ENCODE data around the gene TIMM44.

The TIMM44 gene

DNA sequence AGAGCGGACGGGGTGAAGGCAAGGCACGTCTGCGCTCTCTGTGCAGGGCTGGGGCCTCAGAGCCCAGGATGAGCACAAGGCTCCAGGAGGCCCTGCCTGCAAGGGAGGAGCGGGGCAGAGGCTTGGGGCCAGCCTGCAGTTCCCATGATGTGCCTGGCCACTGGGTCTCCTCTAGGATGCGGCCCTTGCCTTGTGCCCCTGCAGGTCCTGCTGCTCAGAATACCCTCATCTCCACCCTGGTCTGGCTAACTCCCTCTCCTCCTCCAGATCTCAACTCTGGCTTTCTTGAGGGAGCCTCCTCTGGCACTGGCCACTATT is 34.2 kb upstream of the TIMM44 start:
- Histone ChIP-seq H3K36me3 (ENCODE audit: control insufficient read depth in 1 of 2, insufficient read depth in 2 of 2, low read length in 2 of 2) (peaks cover 22 to 84% of the 10 kb centered on the region in 2 donors), H3K4me1 (ENCODE audit: control insufficient read depth in 1 of 2, insufficient read depth in 2 of 2, low read length in 2 of 2) (no peaks in the 10 kb centered on the region), H3K9ac (ENCODE audit: low read depth in 1 of 2, low read length in 2 of 2) (no peak overlapping the region), H3K27me3 (ENCODE audit: control insufficient read depth in 1 of 2, insufficient read depth in 2 of 2, low read length in 2 of 2) (no peaks in the 10 kb centered on the region), H3K27ac (ENCODE audit: low read depth, low read length) (no peak overlapping the region), H3K9me3 (ENCODE audit: control insufficient read depth in 1 of 2, low read length in 2 of 2) (no peaks in the 10 kb centered on the region), H3K4me3 (ENCODE audit: low read depth in 1 of 2, low read length in 2 of 2) (no peak overlapping the region)

GRCh38 chr19:7977021-7977722 is 33.7 kb upstream of the TIMM44 start:
- Histone ChIP-seq H3K27ac (ENCODE audit: low read depth, low read length) (no peak overlapping the region), H3K4me1 (ENCODE audit: control insufficient read depth in 1 of 2, insufficient read depth in 2 of 2, low read length in 2 of 2) (no peaks in the 10 kb centered on the region), H3K4me3 (ENCODE audit: low read depth in 1 of 2, low read length in 2 of 2) (no peak overlapping the region), H3K36me3 (ENCODE audit: control insufficient read depth in 1 of 2, insufficient read depth in 2 of 2, low read length in 2 of 2) (peaks cover 18 to 83% of the 10 kb centered on the region in 2 donors), H3K9ac (ENCODE audit: low read depth in 1 of 2, low read length in 2 of 2) (no peak overlapping the region), H3K27me3 (ENCODE audit: control insufficient read depth in 1 of 2, insufficient read depth in 2 of 2, low read length in 2 of 2) (no peaks in the 10 kb centered on the region), H3K9me3 (ENCODE audit: control insufficient read depth in 1 of 2, low read length in 2 of 2) (no peaks in the 10 kb centered on the region)

- no peaks in the 10 kb centered on the region for H3K27me3 ChIP-seq (ENCODE audit: control insufficient read depth in 1 of 2, insufficient read depth in 2 of 2, low read length in 2 of 2)
- peaks cover 18 to 83% of the 10 kb centered on the region in 2 donors for H3K36me3 ChIP-seq (ENCODE audit: control insufficient read depth in 1 of 2, insufficient read depth in 2 of 2, low read length in 2 of 2)
- H3K4me1 ChIP-seq (ENCODE audit: control insufficient read depth in 1 of 2, insufficient read depth in 2 of 2, low read length in 2 of 2): no peaks in the 10 kb centered on the region
- no peak overlapping the region for H3K9ac ChIP-seq (ENCODE audit: low read depth in 1 of 2, low read length in 2 of 2)
- no peaks in the 10 kb centered on the region for H3K9me3 ChIP-seq (ENCODE audit: control insufficient read depth in 1 of 2, low read length in 2 of 2)
- H3K27ac ChIP-seq (ENCODE audit: low read depth, low read length): no peak overlapping the region
- H3K4me3 ChIP-seq (ENCODE audit: low read depth in 1 of 2, low read length in 2 of 2): no peak overlapping the region
These were observed 33.0 kb upstream of the TIMM44 start for GRCh38 chr19:7976461-7976860.

GRCh38 chr19:7975037-7975436 is 31.6 kb upstream of the TIMM44 start:
- Histone ChIP-seq H3K36me3 (ENCODE audit: control insufficient read depth in 1 of 2, insufficient read depth in 2 of 2, low read length in 2 of 2) (peaks cover 9 to 77% of the 10 kb centered on the region in 2 donors), H3K27me3 (ENCODE audit: control insufficient read depth in 1 of 2, insufficient read depth in 2 of 2, low read length in 2 of 2) (no peaks in the 10 kb centered on the region), H3K27ac (ENCODE audit: low read depth, low read length) (no peak overlapping the region), H3K4me3 (ENCODE audit: low read depth in 1 of 2, low read length in 2 of 2) (no peak overlapping the region), H3K9ac (ENCODE audit: low read depth in 1 of 2, low read length in 2 of 2) (no peak overlapping the region), H3K4me1 (ENCODE audit: control insufficient read depth in 1 of 2, insufficient read depth in 2 of 2, low read length in 2 of 2) (no peaks in the 10 kb centered on the region), H3K9me3 (ENCODE audit: control insufficient read depth in 1 of 2, low read length in 2 of 2) (no peaks in the 10 kb centered on the region)

- no peak overlapping the region for H3K9ac ChIP-seq (ENCODE audit: low read depth in 1 of 2, low read length in 2 of 2)
- no peaks in the 10 kb centered on the region for H3K9me3 ChIP-seq (ENCODE audit: control insufficient read depth in 1 of 2, low read length in 2 of 2)
- H3K4me1 ChIP-seq (ENCODE audit: control insufficient read depth in 1 of 2, insufficient read depth in 2 of 2, low read length in 2 of 2): no peaks in the 10 kb centered on the region
- peaks cover 15 to 75% of the 10 kb centered on the region in 2 donors for H3K36me3 ChIP-seq (ENCODE audit: control insufficient read depth in 1 of 2, insufficient read depth in 2 of 2, low read length in 2 of 2)
- H3K27ac ChIP-seq (ENCODE audit: low read depth, low read length): no peak overlapping the region
- no peak overlapping the region for H3K4me3 ChIP-seq (ENCODE audit: low read depth in 1 of 2, low read length in 2 of 2)
- no peaks in the 10 kb centered on the region for H3K27me3 ChIP-seq (ENCODE audit: control insufficient read depth in 1 of 2, insufficient read depth in 2 of 2, low read length in 2 of 2)
These were observed 30.4 kb upstream of the TIMM44 start for GRCh38 chr19:7973883-7974282.

- Histone ChIP-seq H3K4me1 (ENCODE audit: control insufficient read depth in 1 of 2, insufficient read depth in 2 of 2, low read length in 2 of 2) (no peaks in the 10 kb centered on the region), H3K9ac (ENCODE audit: low read depth in 1 of 2, low read length in 2 of 2) (no peak overlapping the region), H3K9me3 (ENCODE audit: control insufficient read depth in 1 of 2, low read length in 2 of 2) (no peaks in the 10 kb centered on the region), H3K4me3 (ENCODE audit: low read depth in 1 of 2, low read length in 2 of 2) (no peak overlapping the region), H3K36me3 (ENCODE audit: control insufficient read depth in 1 of 2, insufficient read depth in 2 of 2, low read length in 2 of 2) (peaks cover 30 to 73% of the 10 kb centered on the region in 2 donors), H3K27ac (ENCODE audit: low read depth, low read length) (no peak overlapping the region), H3K27me3 (ENCODE audit: control insufficient read depth in 1 of 2, insufficient read depth in 2 of 2, low read length in 2 of 2) (no peaks in the 10 kb centered on the region)
These were observed 28.4 kb upstream of the TIMM44 start for GRCh38 chr19:7971553-7972520.

GRCh38 chr19:7970716-7971448 is 27.4 kb upstream of the TIMM44 start:
- Histone ChIP-seq H3K9ac (ENCODE audit: low read depth in 1 of 2, low read length in 2 of 2) (no peak overlapping the region), H3K27ac (ENCODE audit: low read depth, low read length) (no peak overlapping the region), H3K9me3 (ENCODE audit: control insufficient read depth in 1 of 2, low read length in 2 of 2) (no peaks in the 10 kb centered on the region), H3K4me3 (ENCODE audit: low read depth in 1 of 2, low read length in 2 of 2) (no peak overlapping the region), H3K27me3 (ENCODE audit: control insufficient read depth in 1 of 2, insufficient read depth in 2 of 2, low read length in 2 of 2) (no peaks in the 10 kb centered on the region), H3K4me1 (ENCODE audit: control insufficient read depth in 1 of 2, insufficient read depth in 2 of 2, low read length in 2 of 2) (no peaks in the 10 kb centered on the region), H3K36me3 (ENCODE audit: control insufficient read depth in 1 of 2, insufficient read depth in 2 of 2, low read length in 2 of 2) (peaks cover 30 to 76% of the 10 kb centered on the region in 2 donors)

DNA sequence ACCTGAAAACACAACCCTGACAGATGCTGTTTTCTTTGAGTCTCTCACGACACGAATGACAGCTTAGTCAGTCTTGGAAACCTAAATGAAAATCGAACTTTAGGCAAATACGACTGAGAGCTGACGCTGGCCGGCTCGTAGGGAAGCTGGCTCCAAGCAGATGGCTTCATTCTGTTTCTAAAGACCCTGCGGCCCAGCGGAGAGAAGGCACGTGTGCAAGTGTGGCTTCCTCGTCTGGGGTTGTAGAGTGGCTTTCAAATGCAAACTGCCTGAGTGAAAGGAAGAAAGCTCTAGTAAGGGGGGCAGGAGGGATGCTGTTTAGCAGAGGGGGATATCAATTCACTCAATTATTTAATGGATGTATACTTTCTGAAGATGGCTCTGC is 26.1 kb upstream of the TIMM44 start:
- Histone ChIP-seq H3K4me1 (ENCODE audit: control insufficient read depth in 1 of 2, insufficient read depth in 2 of 2, low read length in 2 of 2) (no peaks in the 10 kb centered on the region), H3K9ac (ENCODE audit: low read depth in 1 of 2, low read length in 2 of 2) (no peak overlapping the region), H3K27ac (ENCODE audit: low read depth, low read length) (no peak overlapping the region), H3K9me3 (ENCODE audit: control insufficient read depth in 1 of 2, low read length in 2 of 2) (no peaks in the 10 kb centered on the region), H3K4me3 (ENCODE audit: low read depth in 1 of 2, low read length in 2 of 2) (no peak overlapping the region), H3K27me3 (ENCODE audit: control insufficient read depth in 1 of 2, insufficient read depth in 2 of 2, low read length in 2 of 2) (no peaks in the 10 kb centered on the region), H3K36me3 (ENCODE audit: control insufficient read depth in 1 of 2, insufficient read depth in 2 of 2, low read length in 2 of 2) (peaks cover 36 to 74% of the 10 kb centered on the region in 2 donors)

GRCh38 chr19:7968796-7969554 is 25.5 kb upstream of the TIMM44 start:
- H3K9ac ChIP-seq (ENCODE audit: low read depth in 1 of 2, low read length in 2 of 2): no peak overlapping the region
- no peak overlapping the region for H3K4me3 ChIP-seq (ENCODE audit: low read depth in 1 of 2, low read length in 2 of 2)
- peaks cover 34 to 72% of the 10 kb centered on the region in 2 donors for H3K36me3 ChIP-seq (ENCODE audit: control insufficient read depth in 1 of 2, insufficient read depth in 2 of 2, low read length in 2 of 2)
- no peak overlapping the region for H3K27ac ChIP-seq (ENCODE audit: low read depth, low read length)
- no peaks in the 10 kb centered on the region for H3K9me3 ChIP-seq (ENCODE audit: control insufficient read depth in 1 of 2, low read length in 2 of 2)
- no peaks in the 10 kb centered on the region for H3K27me3 ChIP-seq (ENCODE audit: control insufficient read depth in 1 of 2, insufficient read depth in 2 of 2, low read length in 2 of 2)
- no peaks in the 10 kb centered on the region for H3K4me1 ChIP-seq (ENCODE audit: control insufficient read depth in 1 of 2, insufficient read depth in 2 of 2, low read length in 2 of 2)
